ENCODE results near the gene HSPA1L.
"Not testable (repeated sequence)": the region's sequence is repeated elsewhere in the genome, so short reads cannot be mapped to it uniquely, and the experiment has no call there.

Gene HSPA1L

DNA sequence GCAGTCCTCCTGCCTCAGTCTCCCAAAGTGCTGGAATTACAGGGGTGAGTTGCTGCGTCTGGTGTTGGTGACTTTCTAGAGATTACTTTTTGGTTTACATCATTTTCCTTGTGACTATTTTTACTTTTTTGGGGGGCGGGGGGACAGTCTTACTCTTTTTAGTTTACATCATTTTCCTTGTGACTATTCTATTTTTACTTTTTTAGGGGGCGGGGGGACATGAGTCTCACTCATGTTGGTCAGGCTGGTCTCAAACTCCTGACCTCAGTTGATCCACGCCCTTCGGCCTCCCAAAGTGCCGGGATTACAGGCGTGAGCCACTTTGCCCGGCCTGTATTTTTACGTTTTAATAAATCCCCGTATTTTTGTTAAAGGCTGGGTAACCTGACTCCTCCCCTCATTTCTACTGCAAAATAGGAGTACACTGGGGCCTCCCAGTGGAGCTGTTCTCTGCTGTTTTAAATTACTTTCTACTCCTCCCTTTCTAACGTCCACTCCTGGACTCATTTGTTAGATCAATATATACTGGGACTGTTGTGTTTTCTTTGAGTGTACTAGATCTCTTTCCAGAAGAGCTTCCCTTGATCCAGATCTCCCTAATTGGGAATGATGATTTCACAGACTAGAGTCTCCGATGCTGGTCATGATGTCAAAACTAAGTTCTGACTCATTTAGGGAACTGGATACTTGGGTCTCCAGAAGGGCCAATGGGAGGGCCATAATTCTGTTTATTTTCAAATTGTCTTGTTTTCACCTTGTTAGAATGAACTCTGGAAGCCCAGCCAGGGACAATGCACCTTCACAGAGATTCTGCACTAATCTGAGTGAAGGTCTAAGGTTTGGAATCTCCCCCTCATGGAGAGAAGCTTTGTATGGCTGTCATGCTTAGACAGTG is 21.6 kb upstream of the HSPA1L start:
- DNase-seq (ENCODE audit: low read depth) = peak; percentile 30

GRCh38 chr6:31836047-31836473 is 21.0 kb upstream of the HSPA1L start:
- no peak for DNase-seq (ENCODE audit: low read depth)

GRCh38 chr6:31834367-31835250 is 19.5 kb upstream of the HSPA1L start:
- DNase-seq (ENCODE audit: low read depth) = peak; percentile 71

- no peak for DNase-seq (ENCODE audit: low read depth)
Measured at GRCh38 chr6:31831350-31832215, 16.5 kb upstream of the HSPA1L start.

- DNase-seq (ENCODE audit: low read depth) = no peak
Measured at GRCh38 chr6:31830886-31831335, 15.8 kb upstream of the HSPA1L start.

- peak; percentile 30 for DNase-seq (ENCODE audit: low read depth)
Measured at GRCh38 chr6:31829633-31830283, 14.7 kb upstream of the HSPA1L start.

DNA sequence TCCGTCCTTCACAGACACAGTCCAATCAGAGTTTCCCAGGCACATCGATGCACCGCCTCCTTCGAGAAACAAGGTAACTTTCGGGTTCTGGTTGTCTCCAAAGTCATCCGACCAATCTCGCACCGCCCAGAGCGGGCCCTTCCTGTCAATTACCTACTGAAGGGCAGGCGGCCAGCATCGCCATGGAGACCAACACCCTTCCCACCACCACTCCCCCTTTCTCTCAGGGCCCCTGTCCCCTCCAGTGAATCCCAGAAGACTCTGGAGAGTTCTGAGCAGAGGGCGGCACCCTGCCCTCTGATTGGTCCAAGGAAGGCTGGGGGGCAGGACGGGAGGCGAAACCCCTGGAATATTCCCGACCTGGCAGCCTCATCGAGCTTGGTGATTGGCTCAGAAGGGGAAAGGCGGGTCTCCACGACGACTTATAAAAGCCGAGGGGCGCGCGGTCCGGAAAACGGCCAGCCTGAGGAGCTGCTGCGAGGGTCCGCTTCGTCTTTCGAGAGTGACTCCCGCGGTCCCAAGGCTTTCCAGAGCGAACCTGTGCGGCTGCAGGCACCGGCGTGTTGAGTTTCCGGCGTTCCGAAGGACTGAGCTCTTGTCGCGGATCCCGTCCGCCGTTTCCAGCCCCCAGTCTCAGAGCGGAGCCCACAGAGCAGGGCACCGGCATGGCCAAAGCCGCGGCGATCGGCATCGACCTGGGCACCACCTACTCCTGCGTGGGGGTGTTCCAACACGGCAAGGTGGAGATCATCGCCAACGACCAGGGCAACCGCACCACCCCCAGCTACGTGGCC is 12.4 kb upstream of the HSPA1L start, which contains the start of gene HSPA1B:
Gene HSPA1B, plus strand, starts transcription at position 453 of the 794 bp plus-strand sequence. Its CDS starts 213 bp downstream, at position 666.
- DNase-seq (ENCODE audit: low read depth) = peak; percentile 100

GRCh38 chr6:31826793-31827285 is 11.8 kb upstream of the HSPA1L start:
- DNase-seq (ENCODE audit: low read depth) = peak; percentile 92

GRCh38 chr6:31825553-31825952 is 10.5 kb upstream of the HSPA1L start:
- no peak for DNase-seq (ENCODE audit: low read depth)

GRCh38 chr6:31823592-31824196 is 8.6 kb upstream of the HSPA1L start:
- DNase-seq (ENCODE audit: low read depth) = not testable (repeated sequence)

GRCh38 chr6:31822036-31822821 is 7.1 kb upstream of the HSPA1L start:
- peak; percentile 81 for DNase-seq (ENCODE audit: low read depth)

DNA sequence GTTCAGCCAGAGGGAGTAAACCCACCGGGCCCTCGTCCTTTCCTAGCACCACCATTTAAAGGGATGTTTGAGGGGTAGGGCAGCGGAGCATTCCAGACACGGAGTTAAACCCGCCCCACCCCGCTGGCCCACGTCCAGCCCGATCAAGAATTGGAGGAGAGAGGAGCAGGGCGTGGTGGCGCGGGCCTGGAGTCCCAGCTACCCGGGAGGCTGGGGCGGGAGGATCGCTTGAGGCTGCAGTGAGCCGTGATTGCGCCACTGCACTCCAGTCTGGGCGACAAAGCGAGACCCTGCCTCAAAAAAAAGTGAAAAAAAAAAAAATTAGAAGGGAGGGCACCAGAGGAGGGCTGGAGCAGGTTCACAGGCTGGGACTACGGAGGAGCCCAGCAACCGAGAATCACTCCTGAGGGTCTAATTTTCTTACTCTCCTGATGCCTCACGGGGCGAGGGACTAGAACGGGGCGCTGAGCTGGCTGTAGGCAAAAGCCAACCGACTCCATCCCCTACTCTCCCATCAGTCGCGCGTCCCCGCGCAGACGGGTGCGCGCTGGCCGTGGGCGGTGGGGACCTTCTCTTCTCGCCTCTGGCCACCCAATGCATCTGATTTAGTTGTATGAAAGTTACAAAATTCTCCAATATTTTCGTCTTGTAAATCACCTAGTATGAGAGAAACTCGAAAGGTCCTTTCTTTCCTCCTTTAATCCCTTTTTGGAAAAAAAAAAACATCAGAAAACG is 6.4 kb upstream of the HSPA1L start:
- peak; percentile 32 for DNase-seq (ENCODE audit: low read depth)

DNA sequence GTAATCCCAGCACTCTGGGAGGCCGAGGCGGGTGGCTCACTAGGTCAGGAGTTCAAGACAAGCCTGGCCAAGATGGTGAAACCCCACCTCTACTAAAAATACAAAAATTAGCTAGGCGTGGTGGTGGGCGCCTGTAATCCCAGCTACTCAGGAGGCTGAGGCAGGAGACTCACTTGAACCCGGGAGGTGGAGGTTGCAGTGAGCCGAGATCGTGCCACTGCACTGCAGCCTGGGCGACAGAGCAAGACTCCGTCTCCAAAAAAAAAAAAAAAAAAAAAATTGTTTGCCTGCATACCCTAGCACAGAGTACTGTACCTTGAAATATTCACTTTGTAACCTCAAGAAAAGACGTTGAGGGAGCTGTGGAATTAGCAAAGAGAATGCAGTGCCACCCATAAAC is 5.3 kb upstream of the HSPA1L start:
- DNase-seq (ENCODE audit: low read depth) = not testable (repeated sequence)

- DNase-seq (ENCODE audit: low read depth) = no peak
Measured at GRCh38 chr6:31819871-31820299, 4.8 kb upstream of the HSPA1L start.

DNA sequence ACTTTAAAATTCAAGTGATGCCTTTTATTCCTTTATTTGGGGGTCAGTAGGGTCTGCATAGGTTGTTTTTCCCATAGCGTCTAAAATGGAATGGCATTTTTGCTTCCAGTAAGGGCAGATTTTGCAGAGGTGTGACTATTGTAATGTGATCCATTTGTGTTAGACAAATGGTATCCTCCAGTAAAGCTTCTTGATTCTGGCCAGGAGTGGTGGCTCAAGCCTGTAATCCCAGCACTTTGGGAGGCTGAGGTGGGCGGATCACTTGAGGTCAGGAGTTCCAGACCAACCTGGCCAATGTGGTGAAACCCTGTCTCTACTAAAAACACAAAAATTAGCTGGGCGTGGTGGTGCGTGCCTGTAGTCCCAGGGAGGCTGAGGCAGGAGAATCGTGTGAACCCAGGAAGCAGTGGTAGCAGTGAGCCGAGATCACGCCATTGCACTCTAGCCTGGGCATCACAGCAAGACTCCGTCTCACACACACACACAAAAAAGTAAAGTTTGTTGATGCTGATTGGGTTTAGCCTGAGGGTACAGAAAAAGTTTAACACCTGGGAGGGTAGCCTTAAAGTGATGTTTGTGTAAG is 2.9 kb upstream of the HSPA1L start:
- DNase-seq (ENCODE audit: low read depth) = not testable (repeated sequence)

- not testable (repeated sequence) for DNase-seq (ENCODE audit: low read depth)
Measured at GRCh38 chr6:31817133-31817928, 2.2 kb upstream of the HSPA1L start.

GRCh38 chr6:31814677-31815024 is 432 bp downstream of the HSPA1L start:
- peak; percentile 97 for DNase-seq (ENCODE audit: low read depth)

All from fibroblast of the conjunctiva (primary cell).